SKM-1 (cell line): ENCODE measurements around the gene KIF26B.
A peak's percentile ranks its signal among the peaks of the same experiment; 100 is the strongest.

Experiments used
- DNase-seq: peaks from one replicate; lab custom pipeline; 2025; ENCODE audit not compliant: unreplicated experiment; lab: John Stamatoyannopoulos, UW

KIF26B gene

DNA sequence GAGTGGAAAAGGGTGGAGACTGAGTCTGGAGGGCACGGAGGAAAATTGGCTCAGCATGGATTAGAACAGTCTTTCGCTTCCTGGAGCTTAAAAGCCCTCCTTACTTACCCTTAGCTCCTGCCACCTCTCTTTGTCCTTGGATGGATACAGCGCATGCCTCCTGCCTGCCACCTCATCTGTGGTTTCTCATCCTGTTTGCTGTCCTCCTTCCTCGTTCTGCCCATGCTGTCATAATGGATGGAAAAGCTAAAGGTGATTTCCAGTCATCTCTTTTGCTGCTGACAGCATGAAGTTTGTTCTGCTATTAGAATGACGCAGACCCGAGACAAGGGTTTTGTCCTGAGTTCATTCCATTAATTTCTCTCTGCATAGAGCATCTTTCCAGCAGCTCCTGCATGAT, 425.9 kb downstream of the KIF26B start:
- DNase-seq: no peak

DNA sequence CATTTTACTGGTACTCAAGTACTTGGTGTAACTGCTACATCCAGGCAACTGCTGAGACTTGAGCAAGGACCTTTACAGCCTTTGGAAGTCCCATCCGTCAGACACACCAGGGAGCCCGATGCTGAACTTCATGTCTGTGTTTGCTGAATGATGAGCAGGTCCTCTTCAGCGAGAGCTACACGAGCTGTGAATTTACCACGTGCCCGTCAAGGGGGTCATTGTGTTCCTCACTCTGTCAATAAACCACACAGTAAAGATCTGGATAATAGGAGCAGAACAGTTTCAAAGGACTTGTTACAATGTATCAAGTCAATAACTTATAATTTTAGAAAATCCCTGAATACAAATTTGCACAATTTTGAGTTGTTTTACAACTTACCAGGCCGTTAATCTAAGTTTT, 427.2 kb downstream of the KIF26B start:
- DNase-seq: no peak

DNA sequence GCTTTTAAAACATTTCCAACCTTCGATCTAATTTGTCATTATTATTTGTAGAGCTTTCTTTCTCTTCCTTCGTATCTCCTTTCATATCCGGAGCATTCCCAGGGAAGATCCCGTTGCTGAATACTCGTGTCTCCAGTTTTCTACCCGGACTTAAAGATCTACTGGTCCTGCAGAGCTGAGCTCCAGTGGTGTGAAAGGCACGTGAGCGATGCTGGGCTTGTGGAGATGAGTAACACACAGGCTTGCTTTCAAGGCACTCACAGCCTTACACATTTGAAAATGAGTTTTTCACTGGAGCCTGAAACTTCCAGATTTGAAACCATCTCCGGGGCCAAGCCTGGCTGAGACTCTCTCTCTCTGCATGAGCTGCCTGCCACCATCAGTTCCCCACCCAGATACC, 428.3 kb downstream of the KIF26B start:
- no peak for DNase-seq

DNA sequence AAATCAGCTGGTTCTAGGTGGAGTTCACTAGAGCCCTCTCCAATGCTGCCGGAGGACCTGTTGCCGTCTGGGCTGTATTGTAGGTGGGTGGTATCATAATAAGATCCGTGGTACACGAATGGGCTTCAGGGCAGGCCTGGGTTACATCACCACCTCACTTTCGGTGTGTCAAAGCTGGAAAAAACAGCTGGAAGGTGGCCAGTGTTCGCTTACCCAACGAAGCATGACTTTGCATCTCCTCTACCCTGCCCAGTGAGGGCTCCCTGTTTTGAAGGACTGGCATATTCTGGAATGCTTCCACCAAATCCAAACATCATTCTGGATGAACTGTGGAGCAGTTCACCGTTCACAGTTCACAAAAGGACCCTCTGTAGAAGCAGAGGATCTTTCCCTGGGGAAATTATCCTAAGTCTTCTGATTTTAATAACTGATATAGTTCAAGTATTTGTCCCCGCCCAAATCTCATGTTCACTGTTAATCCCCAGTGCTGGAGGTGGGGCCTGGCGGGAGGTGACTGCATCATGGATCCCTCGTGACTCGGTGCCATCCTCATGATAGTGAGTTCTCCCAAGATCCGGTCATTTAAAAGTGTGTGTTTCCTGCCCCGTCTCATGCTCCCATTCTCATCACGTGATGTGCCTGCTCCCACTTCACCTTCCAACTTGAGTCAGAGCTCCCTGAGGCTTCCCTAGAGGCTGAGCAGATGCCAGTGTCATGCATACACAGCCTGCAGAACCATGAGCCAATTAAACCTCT, 429.0 kb downstream of the KIF26B start:
- DNase-seq: no peak

DNA sequence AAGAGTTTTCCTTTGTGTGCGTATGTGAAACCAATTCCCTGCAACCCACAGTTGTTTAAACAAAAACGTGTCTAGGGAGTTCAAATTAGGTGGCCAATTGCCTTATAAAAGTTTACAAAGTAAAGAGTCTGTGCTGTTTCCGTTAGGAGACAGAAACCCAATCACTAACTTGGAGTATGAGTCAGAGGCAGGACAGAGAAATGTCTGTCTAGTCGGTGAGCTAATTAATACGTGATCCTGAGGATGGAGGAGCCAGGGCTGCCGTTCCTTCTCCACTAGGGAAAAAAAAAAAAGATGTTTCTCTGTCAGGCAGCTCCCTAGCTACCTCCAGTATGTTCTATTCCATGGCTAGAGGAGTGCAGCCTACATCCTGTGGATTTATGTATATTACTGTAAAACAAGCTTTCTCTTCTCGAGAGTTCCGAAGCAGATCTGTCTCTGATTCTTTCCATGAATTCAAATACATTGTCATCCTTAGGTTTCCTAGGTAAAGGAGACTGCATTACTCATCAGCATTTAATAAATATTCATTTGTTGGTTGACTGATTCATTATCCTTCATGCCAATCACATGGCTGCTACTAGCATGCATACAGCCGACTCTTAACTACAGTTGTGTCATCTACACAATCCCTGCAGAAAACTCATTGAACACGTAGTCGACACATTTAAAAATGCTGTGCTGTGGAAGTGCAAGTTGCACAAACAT, 430.6 kb downstream of the KIF26B start:
- DNase-seq: no peak

DNA sequence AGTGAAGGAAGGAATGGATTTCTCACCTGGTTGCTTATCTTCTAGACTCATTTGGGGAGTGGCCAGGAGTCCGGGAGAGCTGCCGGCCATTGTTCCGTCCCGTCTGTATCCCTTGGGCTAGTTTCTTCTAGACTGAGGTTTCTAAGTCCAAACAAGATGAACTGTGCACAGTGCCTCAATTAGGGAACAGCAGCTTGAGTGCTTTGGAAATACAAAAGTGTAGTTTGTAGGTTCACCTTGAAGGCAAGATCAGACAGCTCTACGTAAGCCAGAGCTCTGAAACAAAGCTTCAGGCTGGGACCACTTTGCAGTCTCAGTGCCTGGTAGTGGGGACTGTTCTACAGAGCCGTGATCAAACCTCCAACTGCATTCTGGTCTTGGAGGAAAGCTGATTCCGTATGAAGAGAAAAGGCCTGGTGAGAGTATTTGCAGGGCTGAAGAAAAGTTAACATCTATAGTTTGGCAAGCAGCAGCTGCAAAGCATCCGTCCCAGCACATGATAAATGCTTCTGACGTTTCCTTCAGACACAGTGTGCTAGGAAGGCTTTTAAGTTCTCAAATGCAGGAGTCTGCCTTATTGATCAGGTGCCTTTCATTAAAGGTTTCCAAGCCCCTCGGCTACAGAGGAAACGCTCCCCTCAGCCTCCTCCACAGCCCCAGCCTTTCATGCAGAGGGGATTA, 432.8 kb downstream of the KIF26B start:
- no peak for DNase-seq

DNA sequence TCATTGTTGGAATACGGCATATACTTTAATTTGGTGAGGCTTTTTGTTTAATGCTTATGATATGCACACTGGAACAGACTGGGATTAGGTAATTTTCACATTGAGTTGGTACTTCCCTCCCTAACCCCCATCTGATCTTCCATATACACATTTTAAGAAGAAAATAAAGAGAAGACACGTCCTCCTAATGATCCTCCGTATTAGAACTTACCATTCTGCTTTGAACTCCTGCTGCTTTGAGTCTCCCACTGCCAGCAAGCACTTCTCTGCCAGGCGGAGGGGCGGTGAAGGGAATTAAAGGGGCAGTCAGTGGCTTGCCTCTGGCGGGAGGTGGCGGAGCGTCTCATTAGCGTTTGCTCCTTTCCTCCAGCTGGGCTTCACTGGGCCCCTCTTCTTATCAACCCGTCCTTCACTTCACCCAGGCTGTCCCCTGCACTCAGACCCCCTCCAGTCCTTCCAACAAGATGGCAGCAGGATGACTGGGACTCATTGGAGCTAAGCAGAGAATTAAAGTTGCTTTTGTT, 433.4 kb downstream of the KIF26B start:
- no peak for DNase-seq

DNA sequence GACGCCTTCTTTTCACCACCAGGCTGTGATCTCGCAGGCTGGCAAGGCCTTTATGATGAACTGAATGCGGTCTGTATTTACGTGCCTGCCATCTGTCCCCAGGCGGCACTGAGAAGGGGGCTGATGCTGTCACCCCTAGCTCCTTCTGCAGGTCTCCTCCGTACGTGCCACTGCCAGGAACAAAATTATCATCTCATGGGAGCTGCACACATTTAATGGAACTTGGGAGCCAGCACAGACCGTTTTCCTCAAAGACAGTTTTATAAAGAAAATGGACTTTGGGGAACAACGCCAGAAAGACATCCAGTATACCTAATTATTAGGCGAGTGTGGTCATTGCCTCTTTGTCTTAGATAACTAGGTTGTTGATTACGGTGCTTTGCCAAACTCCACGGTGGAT, 434.5 kb downstream of the KIF26B start:
- DNase-seq: no peak

DNA sequence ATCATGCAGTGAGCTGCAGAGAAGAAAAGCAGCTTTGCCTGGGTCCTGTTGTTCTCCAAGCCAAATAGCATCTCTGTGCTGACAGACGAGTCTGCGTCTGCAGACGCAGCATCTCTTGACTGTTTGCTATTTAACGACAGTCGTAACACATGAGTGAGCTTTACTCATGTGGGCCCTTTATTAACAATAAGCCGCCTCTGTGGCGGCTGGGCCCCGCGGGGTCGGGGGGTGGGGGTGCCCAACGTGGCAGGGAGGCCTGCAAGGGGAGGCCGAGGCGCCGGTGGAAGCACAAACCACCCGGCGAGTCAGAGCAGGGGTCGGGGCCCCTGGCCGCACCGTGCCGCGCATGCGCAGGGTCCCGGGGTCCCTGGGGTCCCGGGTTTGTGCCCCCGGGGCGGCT, 435.1 kb downstream of the KIF26B start:
- no peak for DNase-seq

DNA sequence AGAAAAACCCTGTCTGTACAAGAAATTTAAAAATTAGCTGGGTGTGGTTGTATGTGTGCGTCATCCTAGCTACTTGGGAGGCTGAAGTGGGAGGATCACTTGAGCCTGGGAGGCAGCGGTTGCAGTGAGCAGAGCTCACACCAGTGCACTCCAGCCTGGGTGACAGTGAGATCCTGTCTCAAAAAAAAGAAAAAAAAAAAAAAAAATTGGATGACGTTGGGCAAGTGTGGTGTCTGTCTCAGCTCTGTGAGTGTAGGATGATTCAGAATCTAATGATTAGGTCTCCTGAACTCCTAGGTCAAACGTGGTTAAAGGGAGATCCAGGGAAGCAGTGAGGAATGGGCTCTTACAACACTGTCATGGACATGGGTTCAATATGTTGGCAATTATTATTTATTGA, 435.9 kb downstream of the KIF26B start:
- DNase-seq: no peak

DNA sequence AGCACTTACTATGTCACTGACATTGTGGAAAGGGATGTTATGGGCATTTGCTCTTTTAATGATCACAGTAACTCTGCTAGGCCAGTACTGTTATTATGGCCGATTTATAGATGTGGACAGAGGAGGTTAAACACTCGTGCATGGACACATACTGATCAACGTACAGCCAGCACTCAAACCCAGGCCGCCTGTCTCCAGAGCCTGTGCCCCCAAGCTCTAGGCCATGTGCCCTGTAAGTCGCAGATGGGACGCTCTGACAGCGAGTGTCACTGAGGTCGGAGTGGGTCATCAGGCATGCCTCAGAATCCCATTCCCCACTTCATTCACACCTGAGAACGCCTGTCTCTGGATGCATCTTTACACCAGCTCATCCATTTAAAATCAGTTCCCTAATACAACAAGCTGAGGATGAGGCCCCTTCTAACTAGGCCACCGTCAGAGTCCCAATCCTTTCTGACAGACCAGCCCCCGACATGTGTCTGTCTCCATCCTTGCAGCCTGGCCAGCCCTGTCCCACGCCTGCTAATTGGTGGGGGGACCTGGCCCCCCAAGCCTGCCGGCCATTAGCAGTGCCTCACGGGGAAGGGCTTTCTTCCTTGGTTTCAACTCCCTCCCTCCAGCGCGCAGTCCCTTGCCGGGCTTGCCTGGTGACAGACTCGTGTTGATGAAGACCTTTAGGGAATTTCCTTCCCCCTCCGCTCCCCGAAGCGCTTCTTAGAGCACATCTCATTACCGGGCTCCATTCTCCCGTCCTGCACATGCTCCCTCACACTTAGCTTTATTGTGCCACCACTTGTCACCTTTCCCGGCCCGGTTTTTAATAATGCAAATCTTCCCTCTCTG, 436.8 kb downstream of the KIF26B start:
- DNase-seq: no peak

DNA sequence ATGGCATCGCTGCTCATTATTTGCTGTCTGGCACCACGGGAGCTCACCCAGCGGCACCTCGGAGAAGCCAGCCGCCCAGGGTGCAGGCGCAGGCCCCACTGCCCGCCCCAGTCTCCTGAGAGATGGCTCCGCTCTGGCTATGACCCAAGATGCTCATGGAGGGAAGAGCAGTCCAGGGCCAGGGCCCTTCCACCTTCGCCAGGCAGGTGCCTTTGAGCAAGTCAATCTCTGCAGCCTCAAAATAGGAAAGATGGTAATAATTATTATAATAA, 437.3 kb downstream of the KIF26B start:
- DNase-seq: no peak

DNA sequence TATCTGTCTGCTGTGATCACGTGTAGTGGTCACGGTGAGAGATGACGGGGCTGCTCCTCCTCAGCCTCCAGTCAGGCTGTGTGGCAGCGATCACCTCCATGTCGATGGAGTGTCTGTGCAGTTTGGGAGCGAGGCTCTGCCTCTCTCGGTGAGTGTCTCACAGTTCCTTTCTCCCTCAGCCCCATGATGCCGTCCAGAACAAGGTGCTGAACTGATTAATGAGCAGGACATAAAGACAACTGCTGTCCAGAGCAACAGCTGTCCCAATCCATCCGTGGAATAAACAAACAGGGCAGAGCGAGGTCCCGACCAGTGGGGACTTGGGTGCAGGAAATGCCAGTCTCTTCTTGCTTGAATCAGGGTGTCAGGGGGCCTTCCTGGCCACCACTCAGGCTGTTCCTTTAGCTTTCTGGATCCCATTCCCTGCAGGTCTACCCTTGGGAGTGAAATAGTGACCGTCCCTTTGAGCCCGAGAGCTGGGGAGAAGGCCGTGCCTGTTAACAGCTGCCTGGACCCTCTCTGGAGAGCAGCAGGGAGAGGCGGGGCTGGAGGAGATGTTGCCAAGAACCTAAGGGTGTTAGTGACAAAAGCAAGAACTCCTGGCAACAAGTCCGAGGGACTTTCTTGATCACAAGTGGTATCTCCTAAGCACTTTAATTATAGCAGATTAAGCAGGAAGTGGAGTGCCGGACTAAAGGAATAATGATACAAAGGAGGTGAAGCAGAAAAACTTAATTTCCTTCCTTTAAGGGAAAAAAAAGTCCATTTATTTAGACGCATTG, 443.9 kb downstream of the KIF26B start:
- no peak for DNase-seq

DNA sequence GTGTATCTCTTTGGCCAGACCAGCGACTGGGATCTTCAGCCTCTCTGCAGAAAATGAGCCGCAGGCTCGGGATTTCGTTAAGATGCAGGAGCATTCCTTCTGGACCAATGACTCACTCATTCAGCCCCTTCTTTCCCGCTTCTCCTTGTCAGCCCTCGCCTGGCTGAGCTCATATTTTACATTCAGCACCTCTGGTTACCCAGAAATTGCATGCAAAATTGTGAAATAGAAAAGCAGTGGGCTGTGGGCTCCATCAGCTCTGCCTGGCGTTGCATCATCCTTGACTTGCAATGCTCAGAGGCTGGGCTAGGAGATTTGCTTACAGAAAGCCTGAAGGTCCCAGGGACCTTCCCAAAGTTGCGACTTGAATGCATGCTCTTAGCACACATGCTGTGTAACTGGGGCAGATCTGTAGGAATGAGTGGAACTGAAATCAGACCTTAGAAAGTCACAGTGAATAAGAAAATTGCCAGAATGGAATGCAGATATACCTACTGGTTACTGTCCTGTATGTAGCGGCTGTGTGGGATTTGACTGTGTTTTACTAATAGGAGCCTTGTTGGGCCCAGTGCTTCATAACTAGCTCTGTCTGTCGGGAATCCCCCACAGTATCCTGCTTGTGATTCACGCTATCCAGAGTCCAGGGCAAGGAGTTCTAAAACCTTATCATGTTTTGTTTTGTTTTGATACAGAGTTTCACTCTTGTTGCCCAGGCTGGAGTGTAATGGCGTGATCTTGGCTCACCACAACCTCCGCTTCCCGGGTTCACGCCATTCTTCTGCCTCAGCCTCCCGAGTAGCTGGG, 444.8 kb downstream of the KIF26B start:
- DNase-seq: peak; percentile 95

DNA sequence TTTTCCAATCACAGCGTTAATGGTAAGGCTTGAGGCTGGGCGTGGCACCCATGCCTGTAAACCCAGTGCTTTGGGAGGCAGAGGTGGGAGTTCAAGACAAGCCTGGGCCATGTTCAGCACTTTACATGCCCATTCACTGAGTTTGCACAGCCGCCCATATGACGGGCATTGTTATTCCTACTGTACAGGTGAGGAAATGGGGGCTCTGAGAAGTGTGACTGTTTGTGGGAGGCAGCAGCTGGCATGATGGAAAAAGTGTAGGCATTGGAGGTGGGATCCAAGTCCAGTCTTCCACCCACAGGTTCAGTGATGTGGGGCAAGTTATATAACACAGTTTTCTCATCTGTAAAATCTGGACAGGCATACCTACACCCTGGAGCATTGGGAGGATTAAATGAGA, 445.9 kb downstream of the KIF26B start:
- DNase-seq: no peak

DNA sequence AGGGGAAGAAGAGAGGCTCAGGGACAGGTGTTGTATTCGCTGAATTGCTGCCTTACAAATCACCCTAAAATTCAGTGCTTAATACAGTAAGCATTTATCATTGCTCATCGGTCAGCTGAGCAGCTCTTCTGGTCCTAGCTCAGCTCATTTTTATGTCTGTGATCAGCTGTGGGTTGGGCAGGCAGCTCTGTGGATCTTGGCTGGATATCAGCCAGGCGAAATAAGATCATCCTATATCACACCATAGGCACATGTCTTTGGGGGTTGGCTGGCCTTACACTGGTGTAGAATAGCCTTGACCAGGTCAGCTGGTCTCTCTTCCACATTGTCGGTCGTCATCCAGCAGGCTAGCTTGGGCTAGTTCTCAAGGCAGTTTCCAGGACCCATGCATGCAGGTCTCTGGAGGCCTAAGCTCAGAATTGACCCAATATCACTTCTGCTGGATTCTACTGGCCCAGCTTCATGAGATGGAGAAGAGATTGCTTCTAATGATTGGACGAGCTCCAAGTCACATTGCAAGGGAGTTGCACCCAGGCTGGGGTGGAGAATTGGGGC, 448.6 kb downstream of the KIF26B start:
- no peak for DNase-seq

DNA sequence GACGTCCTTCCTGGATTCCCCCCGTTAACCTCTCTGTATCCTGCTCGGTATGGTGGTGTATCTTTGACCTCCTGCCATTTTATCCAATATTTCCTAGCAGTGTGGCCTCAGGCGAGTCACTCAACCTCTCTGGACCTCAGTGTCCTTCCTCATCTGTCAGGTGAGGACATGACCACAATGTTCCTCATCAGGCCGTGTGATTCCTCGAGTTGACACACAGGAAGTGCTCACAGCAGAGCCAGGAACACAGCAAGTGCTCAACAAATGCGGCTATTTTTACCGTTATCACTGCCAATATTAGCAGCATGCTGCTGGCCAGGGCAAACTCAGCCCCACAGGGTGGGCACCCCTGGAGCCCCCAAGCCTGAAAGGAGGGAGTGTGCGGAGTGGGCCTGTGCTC, 450.2 kb downstream of the KIF26B start:
- no peak for DNase-seq

DNA sequence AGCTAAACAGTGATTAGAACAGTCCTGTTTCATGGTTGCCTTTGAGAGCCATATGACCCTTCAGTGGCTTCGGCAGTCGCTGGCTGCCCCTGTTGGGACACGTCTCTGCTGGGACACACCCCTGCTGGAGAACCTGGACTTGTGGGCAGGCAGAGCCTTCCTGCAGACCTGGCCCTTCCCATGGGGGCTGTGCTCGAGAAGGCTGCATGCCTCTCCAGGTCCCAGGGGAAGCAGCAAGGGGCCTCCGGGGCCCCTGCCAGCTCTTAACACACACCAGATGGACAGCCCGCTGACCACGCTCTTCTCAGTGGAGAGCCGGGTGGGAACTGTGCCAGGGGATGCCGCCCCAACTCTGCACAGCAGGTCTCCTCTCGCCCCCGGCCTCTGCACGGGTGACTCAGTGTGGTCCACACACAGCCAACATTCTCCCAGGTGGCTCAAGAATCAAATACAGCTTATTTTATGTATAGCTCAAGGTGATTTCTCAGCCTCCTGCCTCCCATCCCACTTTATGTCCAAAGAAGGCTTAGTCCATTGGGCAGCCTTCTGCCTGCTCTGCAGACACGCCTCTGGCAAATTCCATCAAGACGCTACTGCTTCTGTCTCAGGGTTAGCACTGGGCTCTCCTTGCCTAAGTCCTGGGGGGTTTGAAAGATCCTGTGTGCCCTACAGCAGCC, 450.8 kb downstream of the KIF26B start:
- no peak for DNase-seq

DNA sequence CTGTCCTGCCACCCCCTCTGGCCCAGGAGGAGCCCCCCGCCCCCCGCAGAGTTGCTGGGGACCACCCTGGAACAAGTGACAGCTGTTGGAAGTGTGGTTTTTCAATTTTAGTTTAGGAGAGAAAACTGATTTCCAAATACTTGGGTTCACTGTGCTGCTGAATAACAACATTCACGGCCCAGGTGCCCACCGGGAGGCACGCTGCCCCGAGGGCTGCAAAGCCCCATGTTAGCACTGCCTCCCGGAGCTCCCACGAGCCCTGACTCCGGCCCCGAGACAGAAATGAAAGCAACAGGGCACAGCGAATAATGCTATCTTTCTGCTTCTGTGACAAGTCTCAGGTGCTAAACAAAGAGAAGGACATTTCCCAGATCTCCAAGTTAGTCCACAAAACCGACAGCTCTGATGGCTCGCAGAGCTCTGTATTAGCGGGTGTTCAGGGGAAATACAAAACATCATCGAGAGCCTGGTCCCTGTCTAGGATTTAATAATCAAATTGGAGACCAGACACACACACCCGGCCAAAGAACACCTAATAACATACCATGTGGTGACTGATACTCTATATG, 451.5 kb downstream of the KIF26B start:
- DNase-seq: no peak
